IPS DF 6.9 (cell line): Measurements from ENCODE around the gene CERS3.

ENCODE experiments used
- DNase-seq: peaks from one replicate; pipeline ENCODE4 v3.0.0-alpha.2; 2013; ENCODE audit warnings: low read depth, low spot score
- H3K27ac ChIP-seq: one replicate; pipeline ENCODE4 v1.5.1; 2013; ENCODE audit warnings: low read length, control low read depth
- H3K27me3 ChIP-seq: 2 replicates; pipeline ENCODE4 v1.6.1; 2013; ENCODE audit warnings: mild to moderate bottlenecking, low read length; ENCODE audit not compliant: control insufficient read depth, insufficient read depth
- H3K36me3 ChIP-seq: 2 replicates; pipeline ENCODE4 v1.6.1; 2013; ENCODE audit warnings: low read length; ENCODE audit not compliant: control insufficient read depth, insufficient read depth
- H3K4me1 ChIP-seq: 2 replicates; pipeline ENCODE4 v1.6.1; 2013; ENCODE audit warnings: low read length; ENCODE audit not compliant: control insufficient read depth, insufficient read depth
- H3K4me3 ChIP-seq: 2 replicates; pipeline ENCODE4 v1.5.1; 2013; ENCODE audit warnings: mild to moderate bottlenecking, low read length
- H3K9me3 ChIP-seq: 2 replicates; pipeline ENCODE4 v1.6.1; 2013; ENCODE audit warnings: low read length, inconsistent platforms; ENCODE audit not compliant: control insufficient read depth, insufficient read depth
- WGBS: extraction: QIAGEN DNeasy Blood & Tissue Kit; methylation state at CpG from one replicate; pipeline ENCODE4 v1.1.7; 2013; ENCODE audit warnings: mixed read lengths, missing lambda C conversion rate; ENCODE audit not compliant: insufficient read length, insufficient coverage; 5-methylcytosine and 5-hydroxymethylcytosine counted together

CERS3 gene

DNA sequence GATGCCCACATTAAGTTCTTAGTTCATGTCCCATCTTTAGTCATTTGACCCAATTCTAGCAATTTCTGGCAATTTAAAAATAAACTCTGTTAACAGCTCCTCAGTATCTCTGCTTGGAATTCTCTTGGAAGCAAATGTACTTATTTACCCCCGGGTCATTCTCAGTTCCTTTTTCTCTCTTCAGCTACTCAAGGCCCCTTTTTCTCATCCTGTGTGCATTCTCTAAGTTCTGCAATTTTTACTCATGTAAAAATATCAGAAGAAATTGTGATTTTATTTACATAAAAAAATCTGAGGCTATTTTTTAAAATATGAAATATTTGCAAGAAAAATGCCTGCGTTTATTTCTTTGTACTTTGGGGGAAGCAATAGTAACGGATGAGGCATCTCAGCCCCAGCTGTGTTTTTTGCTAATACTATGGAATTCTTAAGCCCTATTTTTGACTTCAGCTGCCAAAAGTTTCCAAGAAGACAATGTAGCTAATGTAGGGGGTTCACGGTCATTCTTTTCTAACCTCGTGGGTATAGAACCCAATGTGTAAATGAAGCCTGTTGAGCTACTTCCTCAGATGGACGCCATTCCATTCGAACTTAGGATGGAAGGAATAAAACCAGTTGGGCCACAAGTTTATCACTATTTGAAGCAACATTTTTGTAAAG, 20.0 kb downstream of the CERS3 start:
- no CpG with 5 or more reads among the region's 7 CpGs for WGBS
- H3K27me3 ChIP-seq = no peaks in the 10 kb centered on the region
- H3K9me3 ChIP-seq = no peaks in the 10 kb centered on the region; the same call in 1 of the 2 replicates
- no peaks in the 10 kb centered on the region for H3K4me1 ChIP-seq
- no peaks in the 10 kb centered on the region for H3K36me3 ChIP-seq
- no peak overlapping the region for H3K4me3 ChIP-seq
- no peak for DNase-seq
- no peak overlapping the region for H3K27ac ChIP-seq

DNA sequence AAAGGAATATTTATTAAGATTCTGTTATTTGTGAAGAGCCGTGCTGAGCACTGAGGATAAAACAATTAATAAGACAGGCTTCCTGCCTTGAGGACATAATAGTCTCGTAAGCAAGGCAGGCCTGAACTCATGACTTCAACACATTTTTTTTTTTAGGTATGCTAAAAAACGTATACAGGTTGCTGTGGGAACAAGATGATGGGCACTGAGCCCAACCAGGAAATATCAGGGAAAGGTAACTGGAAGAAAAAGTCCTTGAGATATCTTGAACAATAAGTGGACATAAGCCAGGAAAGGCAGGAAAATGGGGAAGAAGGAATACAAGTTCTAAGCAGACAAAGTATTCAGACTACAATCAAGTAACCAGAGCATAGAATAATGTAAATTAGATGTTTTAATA, 26.1 kb downstream of the CERS3 start:
- no peak overlapping the region for H3K27ac ChIP-seq
- no peaks in the 10 kb centered on the region for H3K9me3 ChIP-seq
- H3K4me1 ChIP-seq = no peaks in the 10 kb centered on the region
- H3K36me3 ChIP-seq = no peaks in the 10 kb centered on the region
- H3K27me3 ChIP-seq = no peaks in the 10 kb centered on the region
- no peak overlapping the region for H3K4me3 ChIP-seq
- WGBS = no CpG with 5 or more reads among the region's 3 CpGs
- DNase-seq = no peak

DNA sequence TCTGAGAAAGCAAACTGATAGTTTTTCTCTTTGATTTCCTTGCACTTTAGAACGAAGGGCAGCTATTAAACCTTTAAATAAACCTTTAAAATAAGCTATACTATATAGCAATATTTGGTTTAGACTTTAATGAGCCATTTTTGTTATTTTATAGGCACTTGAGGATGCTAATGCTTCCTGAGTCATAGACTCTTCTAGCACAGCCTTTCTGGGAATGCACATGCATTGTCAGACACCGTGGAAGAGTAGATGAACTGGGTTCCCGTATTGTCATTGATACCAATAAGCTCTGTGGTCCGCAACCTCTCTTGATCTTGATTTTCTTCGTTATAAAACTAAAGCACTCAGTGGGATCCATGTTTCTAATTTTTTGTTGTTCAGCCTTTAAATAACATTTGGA, 27.6 kb downstream of the CERS3 start:
- H3K27ac ChIP-seq = no peak overlapping the region
- H3K36me3 ChIP-seq = no peaks in the 10 kb centered on the region
- no peaks in the 10 kb centered on the region for H3K9me3 ChIP-seq
- H3K4me3 ChIP-seq = no peak overlapping the region
- no CpG with 5 or more reads among the region's 5 CpGs for WGBS
- no peak for DNase-seq
- H3K27me3 ChIP-seq = no peaks in the 10 kb centered on the region
- H3K4me1 ChIP-seq = no peaks in the 10 kb centered on the region

DNA sequence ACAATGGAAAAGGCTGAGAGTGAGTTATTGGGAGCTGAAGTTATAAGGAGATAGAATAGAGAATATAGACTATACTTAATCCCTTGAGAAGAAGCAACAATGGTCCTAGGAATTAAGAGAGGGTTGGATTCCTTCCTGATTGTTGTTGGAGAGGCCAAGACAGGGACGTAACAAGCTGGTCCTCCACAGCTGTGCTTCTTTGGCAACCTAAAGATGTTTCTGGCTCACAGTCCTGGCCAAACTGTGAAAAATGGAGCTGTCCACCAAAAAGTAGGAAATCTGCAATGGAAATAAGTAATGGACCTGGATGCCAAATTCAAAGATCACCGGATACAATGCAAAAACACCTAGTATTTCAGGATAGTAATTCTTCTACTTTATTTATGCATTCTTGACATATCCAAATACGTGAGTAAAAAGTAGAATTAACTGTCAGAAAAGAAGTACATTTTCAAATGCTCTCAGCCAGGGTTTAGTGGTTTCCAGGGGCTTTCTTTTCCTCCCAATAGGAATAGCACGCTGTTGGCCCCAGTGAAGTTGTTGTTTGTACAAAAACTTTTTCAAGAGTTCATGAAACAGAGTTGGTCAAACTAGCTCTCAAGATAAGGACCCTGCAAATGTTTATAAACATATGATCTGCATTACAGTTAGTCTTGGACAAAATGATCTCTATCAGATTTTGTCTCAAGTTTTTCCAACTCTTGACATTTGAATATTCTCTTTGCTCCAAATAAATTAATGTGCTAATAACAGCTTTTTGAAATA, 28.3 kb downstream of the CERS3 start:
- no peaks in the 10 kb centered on the region for H3K36me3 ChIP-seq
- no peaks in the 10 kb centered on the region for H3K27me3 ChIP-seq
- H3K27ac ChIP-seq = no peak overlapping the region
- WGBS = no CpG with 5 or more reads among the region's 4 CpGs
- no peak overlapping the region for H3K4me3 ChIP-seq
- DNase-seq = no peak
- H3K4me1 ChIP-seq = no peaks in the 10 kb centered on the region
- H3K9me3 ChIP-seq = no peaks in the 10 kb centered on the region

DNA sequence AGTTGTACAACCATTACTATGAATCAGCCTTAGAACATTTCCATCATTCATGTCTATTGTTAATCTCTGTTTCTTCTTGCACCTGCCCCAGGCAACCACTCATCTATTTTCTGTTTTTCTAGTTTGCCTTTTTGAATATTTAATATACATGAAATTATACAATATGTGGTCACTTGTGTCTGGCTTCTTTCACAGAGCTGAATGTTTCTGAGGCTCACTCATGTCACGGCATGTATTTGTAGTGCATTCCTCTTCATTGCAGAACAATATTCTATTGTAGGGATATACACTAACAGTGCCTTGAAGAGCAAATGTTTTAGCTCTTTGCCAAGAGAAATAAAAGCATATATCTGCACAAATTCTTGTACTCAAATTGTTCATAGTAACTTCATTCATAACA, 32.9 kb downstream of the CERS3 start:
- Histone ChIP-seq H3K4me3 (no peak overlapping the region), H3K9me3 (no peaks in the 10 kb centered on the region), H3K36me3 (no peaks in the 10 kb centered on the region), H3K4me1 (no peaks in the 10 kb centered on the region), H3K27me3 (no peaks in the 10 kb centered on the region), H3K27ac (no peak overlapping the region)
- no peak for DNase-seq
- WGBS = no CpG with 5 or more reads among the region's 1 CpG

DNA sequence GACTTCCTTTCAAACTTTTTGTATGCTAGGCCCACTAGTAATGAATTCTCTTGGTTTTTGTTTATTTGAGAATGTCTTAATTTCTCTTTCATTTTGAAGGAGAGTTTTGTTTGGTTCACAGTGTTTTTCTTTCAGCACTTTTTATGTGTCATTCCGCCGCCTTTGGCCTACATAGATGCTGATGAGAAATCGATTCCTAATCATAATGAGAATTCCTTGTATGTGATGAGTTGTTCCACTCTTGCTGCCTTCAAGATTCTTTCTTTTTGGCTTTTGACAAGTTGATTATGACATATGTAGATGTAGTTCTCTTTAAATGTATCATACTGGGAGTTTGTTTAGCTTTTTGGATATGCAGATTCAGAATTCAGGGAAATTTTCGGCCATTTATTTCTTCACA, 35.5 kb downstream of the CERS3 start:
- Histone ChIP-seq H3K36me3 (no peaks in the 10 kb centered on the region), H3K4me1 (no peaks in the 10 kb centered on the region), H3K27me3 (no peaks in the 10 kb centered on the region), H3K4me3 (no peak overlapping the region), H3K27ac (no peak overlapping the region), H3K9me3 (no peaks in the 10 kb centered on the region)
- DNase-seq = no peak
- WGBS = no CpG with 5 or more reads among the region's 4 CpGs

DNA sequence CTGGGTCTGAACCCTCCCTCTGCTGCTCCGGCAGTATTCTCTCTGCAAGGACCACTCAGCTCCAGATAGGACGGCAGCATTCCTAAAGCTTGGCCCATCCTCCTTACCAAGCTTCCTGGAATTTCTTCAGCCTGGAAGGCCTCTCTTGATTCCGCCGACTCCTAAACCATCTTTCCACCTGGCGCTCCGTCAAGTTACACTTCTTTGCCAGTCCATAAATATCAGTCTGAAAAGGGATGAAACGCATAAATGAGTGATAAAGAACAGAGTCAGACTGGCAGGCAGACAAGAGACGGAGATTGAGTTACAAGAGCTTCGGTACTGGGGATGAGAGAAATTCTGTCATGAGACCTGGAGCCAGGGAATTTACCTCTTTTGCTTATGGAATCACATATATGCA, 44.3 kb downstream of the CERS3 start:
- no CpG with 5 or more reads among the region's 9 CpGs for WGBS
- no peaks in the 10 kb centered on the region for H3K4me1 ChIP-seq
- DNase-seq = no peak
- H3K4me3 ChIP-seq = no peak overlapping the region
- H3K27ac ChIP-seq = no peak overlapping the region
- no peaks in the 10 kb centered on the region for H3K9me3 ChIP-seq
- no peaks in the 10 kb centered on the region for H3K36me3 ChIP-seq
- no peaks in the 10 kb centered on the region for H3K27me3 ChIP-seq

DNA sequence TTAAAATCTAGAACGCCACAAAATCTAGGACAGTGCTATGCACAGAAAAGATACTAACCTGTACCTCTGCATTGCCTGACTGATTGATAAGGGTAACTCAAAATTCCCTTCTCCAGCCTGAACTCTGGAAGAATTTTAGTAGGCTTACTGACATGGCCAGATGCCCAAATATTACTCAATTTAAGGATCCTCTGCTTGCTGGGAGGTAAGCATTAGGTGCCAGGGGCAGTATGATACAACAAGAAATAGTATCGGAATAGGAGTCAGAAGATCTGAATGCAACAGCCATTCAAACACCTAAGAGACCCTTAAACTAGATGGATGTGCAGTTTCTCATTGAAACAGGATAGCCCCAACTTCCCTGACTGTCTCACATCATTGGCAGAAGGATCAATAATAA, 45.4 kb downstream of the CERS3 start:
- Histone ChIP-seq H3K27me3 (no peaks in the 10 kb centered on the region), H3K4me1 (no peaks in the 10 kb centered on the region), H3K4me3 (no peak overlapping the region), H3K27ac (no peak overlapping the region), H3K9me3 (no peaks in the 10 kb centered on the region), H3K36me3 (no peaks in the 10 kb centered on the region)
- no CpG with 5 or more reads among the region's 2 CpGs for WGBS
- no peak for DNase-seq

DNA sequence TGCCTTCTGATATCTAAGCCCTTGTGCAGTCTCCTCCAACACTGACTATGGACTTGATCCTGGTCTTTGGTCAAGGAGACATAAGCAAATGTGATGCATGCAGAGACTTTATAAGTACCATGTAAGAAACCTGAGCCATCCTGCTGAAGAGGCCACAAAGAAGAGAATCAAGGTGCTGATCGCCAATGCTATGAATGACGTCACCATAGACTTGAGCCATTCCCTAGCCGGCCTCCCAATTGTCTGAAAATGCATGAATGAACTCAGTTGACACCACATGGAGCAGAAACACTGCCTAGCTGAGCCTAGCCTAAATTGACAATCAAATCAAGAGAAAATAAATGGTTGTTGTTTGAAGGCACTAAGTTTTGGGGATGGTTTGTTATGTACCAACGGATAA, 51.9 kb downstream of the CERS3 start:
- Histone ChIP-seq H3K4me3 (no peak overlapping the region), H3K9me3 (no peaks in the 10 kb centered on the region; the same call in 1 of the 2 replicates), H3K27ac (no peak overlapping the region), H3K36me3 (no peaks in the 10 kb centered on the region), H3K4me1 (no peaks in the 10 kb centered on the region), H3K27me3 (no peaks in the 10 kb centered on the region)
- no peak for DNase-seq
- WGBS = no CpG with 5 or more reads among the region's 4 CpGs

DNA sequence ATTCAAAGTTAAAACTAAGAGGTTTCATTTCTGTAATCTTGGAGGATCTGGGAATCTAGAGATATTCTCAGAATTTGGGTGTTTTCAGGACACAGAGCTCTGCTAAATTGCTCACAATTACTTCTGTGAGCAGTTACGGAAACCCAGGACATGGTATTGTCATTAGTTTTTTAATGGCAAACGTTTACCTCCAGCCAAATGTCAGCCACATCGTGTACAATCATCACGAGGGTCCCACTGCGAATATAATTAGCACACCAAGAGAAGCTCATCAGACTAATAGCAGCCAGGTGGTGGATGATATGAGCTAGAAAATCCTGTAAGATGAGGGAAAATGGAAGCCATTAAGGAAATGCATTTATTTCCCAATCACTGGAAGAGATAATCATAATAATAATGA, 56.0 kb downstream of the CERS3 start:
- no peaks in the 10 kb centered on the region for H3K36me3 ChIP-seq
- no peaks in the 10 kb centered on the region for H3K4me1 ChIP-seq
- no peak overlapping the region for H3K4me3 ChIP-seq
- no CpG with 5 or more reads among the region's 5 CpGs for WGBS
- no peak for DNase-seq
- no peaks in the 10 kb centered on the region for H3K27me3 ChIP-seq
- H3K27ac ChIP-seq = no peak overlapping the region
- H3K9me3 ChIP-seq = no peaks in the 10 kb centered on the region; the same call in 1 of the 2 replicates

DNA sequence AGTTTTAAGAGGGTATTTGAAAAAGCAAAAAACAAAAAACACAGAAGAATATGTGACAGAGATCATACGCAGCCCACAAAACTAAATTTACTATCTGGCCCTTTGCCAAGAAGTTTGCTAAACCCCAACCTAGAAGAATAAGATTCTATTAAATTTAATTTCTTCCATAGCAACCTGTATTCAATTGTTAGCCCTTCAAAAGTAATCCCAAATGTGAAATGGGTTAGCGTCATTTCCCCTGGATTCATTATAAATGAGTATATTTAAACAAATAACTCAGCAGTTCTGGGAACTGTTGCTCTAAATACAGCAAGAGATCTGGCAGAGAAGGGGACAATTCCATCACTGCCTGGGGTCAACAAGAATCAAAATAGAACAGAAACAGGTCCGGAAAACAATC, 56.8 kb downstream of the CERS3 start:
- no peaks in the 10 kb centered on the region for H3K36me3 ChIP-seq
- DNase-seq = no peak
- H3K4me3 ChIP-seq = no peak overlapping the region
- no CpG with 5 or more reads among the region's 3 CpGs for WGBS
- no peak overlapping the region for H3K27ac ChIP-seq
- H3K4me1 ChIP-seq = no peaks in the 10 kb centered on the region
- no peaks in the 10 kb centered on the region for H3K27me3 ChIP-seq
- no peaks in the 10 kb centered on the region for H3K9me3 ChIP-seq
